HEK293 (cell line): ENCODE results near the gene PLOD2.
A peak's percentile ranks its signal among the peaks of the same experiment; 100 is the strongest.

Source experiments
- CTCF ChIA-PET: fragments of 350-600 bp; formaldehyde crosslinking; extraction: SDS; loops from one replicate; lab custom pipeline; 2021; ENCODE audit warnings: antibody characterized with exemption; lab: Yijun Ruan, JAX
- POLR2A ChIA-PET: fragments of 300-600 bp; formaldehyde crosslinking; extraction: SDS; loops from one replicate; lab custom pipeline; 2020; ENCODE audit warnings: antibody characterized with exemption, inconsistent platforms; lab: Yijun Ruan, JAX
- H3K27ac ChIP-seq: fragments of 200-500 bp; sonication (Bioruptor generic); 2 replicates; pipeline ENCODE4 v1.5.1; 2014; ENCODE audit warnings: low read depth, low read length, control low read depth, inconsistent platforms; ENCODE audit errors: extremely low read depth
- H3K36me3 ChIP-seq, 2 experiments: fragments of 200-500 bp in 1 of 2; sonication (Bioruptor generic) in 1 of 2; 1 replicate in 1 of 2; 2 replicates in 1 of 2; pipeline ENCODE4 v1.5.1; 2014 to 2017; ENCODE audit warnings: inconsistent platforms in 2 of 2, low read length in 2 of 2; ENCODE audit not compliant: control insufficient read depth in 2 of 2, insufficient read depth in 1 of 2
- H3K4me1 ChIP-seq: fragments of 200-500 bp; sonication (Bioruptor generic); 2 replicates; pipeline ENCODE4 v1.5.1; 2014; ENCODE audit warnings: mild to moderate bottlenecking, low read length, inconsistent platforms; ENCODE audit not compliant: control insufficient read depth, insufficient read depth
- H3K4me3 ChIP-seq: 2 replicates; pipeline ENCODE4 v1.5.1; 2011; ENCODE audit warnings: low read depth, mild to moderate bottlenecking, control low read depth, low read length, moderate library complexity
- H3K9me3 ChIP-seq: fragments of 200-500 bp; sonication (Bioruptor generic); 2 replicates; pipeline ENCODE4 v1.5.1; 2014; ENCODE audit warnings: low read depth, low read length, inconsistent platforms; ENCODE audit not compliant: control insufficient read depth, insufficient read depth
- GLIS1 ChIP-seq: fragments of 450-650 bp; formaldehyde crosslinking; IDR thresholded peaks from 2 replicates; pipeline ENCODE4 v1.5.1; 2016; ENCODE audit warnings: missing biosample characterization, missing genetic modification characterization
- MEIS1 ChIP-seq: sonication (generic); formaldehyde crosslinking; IDR thresholded peaks from 2 replicates; pipeline ENCODE4 v1.8.1; 2022; ENCODE audit warnings: missing genetic modification reagents, mild to moderate bottlenecking, borderline replicate concordance
- OSR2 ChIP-seq: fragments of 450-650 bp; formaldehyde crosslinking; IDR thresholded peaks from 2 replicates; pipeline ENCODE4 v1.5.1; 2016; ENCODE audit warnings: missing biosample characterization, missing genetic modification characterization
- PRDM1 ChIP-seq: fragments of 450-650 bp; formaldehyde crosslinking; IDR thresholded peaks from 2 replicates; pipeline ENCODE4; 2016; ENCODE audit warnings: missing biosample characterization, missing genetic modification characterization
- RBAK ChIP-seq: fragments of 450-650 bp; formaldehyde crosslinking; IDR thresholded peaks from 2 replicates; pipeline ENCODE4 v1.5.1; 2016; ENCODE audit warnings: missing biosample characterization, missing genetic modification characterization
- REST ChIP-seq: fragments of 450-650 bp; formaldehyde crosslinking; IDR thresholded peaks from 2 replicates; pipeline ENCODE4 v1.5.1; 2016; ENCODE audit warnings: missing biosample characterization, missing genetic modification characterization
- ZBTB48 ChIP-seq: fragments of 450-650 bp; formaldehyde crosslinking; IDR thresholded peaks from 2 replicates; pipeline ENCODE4 v1.5.1; 2016; ENCODE audit warnings: missing biosample characterization, missing genetic modification characterization
- ZNF10 ChIP-seq: fragments of 450-650 bp; formaldehyde crosslinking; IDR thresholded peaks from 2 replicates; pipeline ENCODE4 v1.5.1; 2017; ENCODE audit warnings: missing biosample characterization, missing genetic modification characterization
- ZNF311 ChIP-seq: fragments of 450-650 bp; formaldehyde crosslinking; IDR thresholded peaks from 2 replicates; pipeline ENCODE4 v1.5.1; 2017; ENCODE audit warnings: missing biosample characterization, missing genetic modification characterization, borderline replicate concordance
- ZNF404 ChIP-seq: fragments of 450-650 bp; formaldehyde crosslinking; IDR thresholded peaks from 2 replicates; pipeline ENCODE4 v1.5.1; 2017; ENCODE audit warnings: missing biosample characterization, missing genetic modification characterization
- ZNF560 ChIP-seq: fragments of 450-650 bp; formaldehyde crosslinking; IDR thresholded peaks from 2 replicates; pipeline ENCODE4 v1.5.1; 2017; ENCODE audit warnings: missing biosample characterization, missing genetic modification characterization, borderline replicate concordance
- ZNF830 ChIP-seq: fragments of 450-650 bp; IDR thresholded peaks from 2 replicates; pipeline ENCODE4 v1.5.0; 2018; ENCODE audit warnings: missing biosample characterization, missing genetic modification characterization, low read depth, mild to moderate bottlenecking, moderate library complexity
- ZSCAN16 ChIP-seq: fragments of 450-650 bp; formaldehyde crosslinking; IDR thresholded peaks from 2 replicates; pipeline ENCODE4 v1.5.1; 2016; ENCODE audit warnings: missing biosample characterization, missing genetic modification characterization
- TF ChIP-seq, protein P1 (sequence below): fragments of 450-650 bp; formaldehyde crosslinking; IDR thresholded peaks from 2 replicates; pipeline ENCODE4 v1.5.1; 2016; ENCODE audit warnings: missing biosample characterization, missing genetic modification characterization
- TF ChIP-seq, protein P2 (sequence below): fragments of 450-650 bp; formaldehyde crosslinking; IDR thresholded peaks from 2 replicates; pipeline ENCODE4 v1.5.1; 2016; ENCODE audit warnings: missing biosample characterization, missing genetic modification characterization, low read depth
- TF ChIP-seq, protein P3 (sequence below): fragments of 450-650 bp; formaldehyde crosslinking; IDR thresholded peaks from 2 replicates; pipeline ENCODE4 v1.5.1; 2017; ENCODE audit warnings: missing biosample characterization, missing genetic modification characterization
- TF ChIP-seq, protein P4 (sequence below): fragments of 450-650 bp; formaldehyde crosslinking; IDR thresholded peaks from 2 replicates; pipeline ENCODE4 v1.5.1; 2016; ENCODE audit warnings: missing biosample characterization, missing genetic modification characterization
- TF ChIP-seq, protein P5 (sequence below): fragments of 450-650 bp; formaldehyde crosslinking; IDR thresholded peaks from 2 replicates; pipeline ENCODE4 v1.5.1; 2016; ENCODE audit warnings: missing biosample characterization, missing genetic modification characterization

PLOD2 gene

GRCh38 chr3:146156666-146157314, 4.2 kb downstream of the PLOD2 start:
- POLR2A ChIA-PET: no interaction called here
- CTCF ChIA-PET: interaction anchor here (0.7 to 2.5 kb wide), 2 partner anchors 31 to 64 kb away, joined by 3 to 7 read pairs; no protein-coding TSS in a partner anchor
- TF ChIP-seq ZBTB48 (tag by site-specific recombination) (no peak), ZNF560 (tag by site-specific recombination) (no peak), PRDM1 (tag by site-specific recombination) (peak; percentile 37), ZNF311 (tag by site-specific recombination) (no peak), ZNF830 (tag by site-specific recombination) (no peak), ZNF404 (tag by site-specific recombination) (no peak), ZSCAN16 (tag by site-specific recombination) (no peak)
- TF ChIP-seq, protein P1, sequence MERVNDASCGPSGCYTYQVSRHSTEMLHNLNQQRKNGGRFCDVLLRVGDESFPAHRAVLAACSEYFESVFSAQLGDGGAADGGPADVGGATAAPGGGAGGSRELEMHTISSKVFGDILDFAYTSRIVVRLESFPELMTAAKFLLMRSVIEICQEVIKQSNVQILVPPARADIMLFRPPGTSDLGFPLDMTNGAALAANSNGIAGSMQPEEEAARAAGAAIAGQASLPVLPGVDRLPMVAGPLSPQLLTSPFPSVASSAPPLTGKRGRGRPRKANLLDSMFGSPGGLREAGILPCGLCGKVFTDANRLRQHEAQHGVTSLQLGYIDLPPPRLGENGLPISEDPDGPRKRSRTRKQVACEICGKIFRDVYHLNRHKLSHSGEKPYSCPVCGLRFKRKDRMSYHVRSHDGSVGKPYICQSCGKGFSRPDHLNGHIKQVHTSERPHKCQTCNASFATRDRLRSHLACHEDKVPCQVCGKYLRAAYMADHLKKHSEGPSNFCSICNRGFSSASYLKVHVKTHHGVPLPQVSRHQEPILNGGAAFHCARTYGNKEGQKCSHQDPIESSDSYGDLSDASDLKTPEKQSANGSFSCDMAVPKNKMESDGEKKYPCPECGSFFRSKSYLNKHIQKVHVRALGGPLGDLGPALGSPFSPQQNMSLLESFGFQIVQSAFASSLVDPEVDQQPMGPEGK (tag by site-specific recombination): no peak
- TF ChIP-seq, protein P2, sequence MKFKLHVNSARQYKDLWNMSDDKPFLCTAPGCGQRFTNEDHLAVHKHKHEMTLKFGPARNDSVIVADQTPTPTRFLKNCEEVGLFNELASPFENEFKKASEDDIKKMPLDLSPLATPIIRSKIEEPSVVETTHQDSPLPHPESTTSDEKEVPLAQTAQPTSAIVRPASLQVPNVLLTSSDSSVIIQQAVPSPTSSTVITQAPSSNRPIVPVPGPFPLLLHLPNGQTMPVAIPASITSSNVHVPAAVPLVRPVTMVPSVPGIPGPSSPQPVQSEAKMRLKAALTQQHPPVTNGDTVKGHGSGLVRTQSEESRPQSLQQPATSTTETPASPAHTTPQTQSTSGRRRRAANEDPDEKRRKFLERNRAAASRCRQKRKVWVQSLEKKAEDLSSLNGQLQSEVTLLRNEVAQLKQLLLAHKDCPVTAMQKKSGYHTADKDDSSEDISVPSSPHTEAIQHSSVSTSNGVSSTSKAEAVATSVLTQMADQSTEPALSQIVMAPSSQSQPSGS: no peak
- TF ChIP-seq, protein P3, sequence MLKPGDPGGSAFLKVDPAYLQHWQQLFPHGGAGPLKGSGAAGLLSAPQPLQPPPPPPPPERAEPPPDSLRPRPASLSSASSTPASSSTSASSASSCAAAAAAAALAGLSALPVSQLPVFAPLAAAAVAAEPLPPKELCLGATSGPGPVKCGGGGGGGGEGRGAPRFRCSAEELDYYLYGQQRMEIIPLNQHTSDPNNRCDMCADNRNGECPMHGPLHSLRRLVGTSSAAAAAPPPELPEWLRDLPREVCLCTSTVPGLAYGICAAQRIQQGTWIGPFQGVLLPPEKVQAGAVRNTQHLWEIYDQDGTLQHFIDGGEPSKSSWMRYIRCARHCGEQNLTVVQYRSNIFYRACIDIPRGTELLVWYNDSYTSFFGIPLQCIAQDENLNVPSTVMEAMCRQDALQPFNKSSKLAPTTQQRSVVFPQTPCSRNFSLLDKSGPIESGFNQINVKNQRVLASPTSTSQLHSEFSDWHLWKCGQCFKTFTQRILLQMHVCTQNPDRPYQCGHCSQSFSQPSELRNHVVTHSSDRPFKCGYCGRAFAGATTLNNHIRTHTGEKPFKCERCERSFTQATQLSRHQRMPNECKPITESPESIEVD: 0 out of 2 replicates have a peak, but pooled peaks have one; percentile 14
- TF ChIP-seq, protein P4, sequence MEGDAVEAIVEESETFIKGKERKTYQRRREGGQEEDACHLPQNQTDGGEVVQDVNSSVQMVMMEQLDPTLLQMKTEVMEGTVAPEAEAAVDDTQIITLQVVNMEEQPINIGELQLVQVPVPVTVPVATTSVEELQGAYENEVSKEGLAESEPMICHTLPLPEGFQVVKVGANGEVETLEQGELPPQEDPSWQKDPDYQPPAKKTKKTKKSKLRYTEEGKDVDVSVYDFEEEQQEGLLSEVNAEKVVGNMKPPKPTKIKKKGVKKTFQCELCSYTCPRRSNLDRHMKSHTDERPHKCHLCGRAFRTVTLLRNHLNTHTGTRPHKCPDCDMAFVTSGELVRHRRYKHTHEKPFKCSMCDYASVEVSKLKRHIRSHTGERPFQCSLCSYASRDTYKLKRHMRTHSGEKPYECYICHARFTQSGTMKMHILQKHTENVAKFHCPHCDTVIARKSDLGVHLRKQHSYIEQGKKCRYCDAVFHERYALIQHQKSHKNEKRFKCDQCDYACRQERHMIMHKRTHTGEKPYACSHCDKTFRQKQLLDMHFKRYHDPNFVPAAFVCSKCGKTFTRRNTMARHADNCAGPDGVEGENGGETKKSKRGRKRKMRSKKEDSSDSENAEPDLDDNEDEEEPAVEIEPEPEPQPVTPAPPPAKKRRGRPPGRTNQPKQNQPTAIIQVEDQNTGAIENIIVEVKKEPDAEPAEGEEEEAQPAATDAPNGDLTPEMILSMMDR (tag by site-specific recombination): no peak
- no peaks in the 10 kb centered on the region; a peak in 1 of 3 replicates for H3K36me3 ChIP-seq
- H3K4me1 ChIP-seq: peaks cover 10% of the 10 kb centered on the region; the same call in 1 of the 2 replicates
- no peaks in the 10 kb centered on the region for H3K9me3 ChIP-seq
- H3K27ac ChIP-seq: peak overlapping the region; percentile 45; the same call in 1 of the 2 replicates
- no peak overlapping the region for H3K4me3 ChIP-seq

GRCh38 chr3:146156095-146156494, 4.9 kb downstream of the PLOD2 start:
- H3K4me1 ChIP-seq: peaks cover 10% of the 10 kb centered on the region; the same call in 1 of the 2 replicates

DNA sequence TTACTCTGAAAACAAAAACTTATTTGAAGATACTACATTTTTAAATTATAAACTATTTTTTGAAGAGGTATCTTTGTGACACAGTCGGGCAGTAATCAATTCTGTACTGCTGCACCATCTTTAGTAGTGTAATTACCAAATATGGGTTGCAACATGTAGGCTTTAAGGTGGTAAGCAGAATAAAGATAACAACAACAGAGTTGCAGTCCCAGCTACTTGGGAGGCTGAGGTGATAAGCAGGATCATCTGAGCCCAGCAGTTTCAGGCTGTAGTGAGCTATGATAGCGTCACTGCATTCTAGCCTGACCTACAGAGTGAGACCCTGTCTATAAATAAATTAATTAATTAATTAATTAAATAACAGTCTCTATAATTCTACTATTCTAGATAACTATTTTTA, 6.0 kb downstream of the PLOD2 start:
- H3K4me3 ChIP-seq: no peak overlapping the region
- ChIA-PET CTCF (interaction anchor here (0.5 to 0.7 kb wide), 3 partner anchors 29 to 421 kb away, joined by 3 to 6 read pairs (median 3); no protein-coding TSS in a partner anchor), POLR2A (interaction anchor here (0.7 kb wide), 1 partner anchor 91 kb away, joined by 4 read pairs; no protein-coding TSS in a partner anchor)
- H3K4me1 ChIP-seq: peaks cover 11% of the 10 kb centered on the region; the same call in 1 of the 2 replicates
- no peaks in the 10 kb centered on the region for H3K9me3 ChIP-seq
- no peak overlapping the region for H3K27ac ChIP-seq
- H3K36me3 ChIP-seq: peaks cover 0 to 5% of the 10 kb centered on the region in 2 experiments; a peak in 2 of 3 replicates
- TF ChIP-seq OSR2 (tag by site-specific recombination) (0 out of 2 replicates have a peak, but pooled peaks have one; percentile 26), GLIS1 (tag by site-specific recombination) (peak; percentile 18; the same call in 1 of the 2 replicates), RBAK (tag by site-specific recombination) (no peak), REST (tag by site-specific recombination) (no peak), ZNF10 (tag by site-specific recombination) (no peak)
- TF ChIP-seq, protein P5, sequence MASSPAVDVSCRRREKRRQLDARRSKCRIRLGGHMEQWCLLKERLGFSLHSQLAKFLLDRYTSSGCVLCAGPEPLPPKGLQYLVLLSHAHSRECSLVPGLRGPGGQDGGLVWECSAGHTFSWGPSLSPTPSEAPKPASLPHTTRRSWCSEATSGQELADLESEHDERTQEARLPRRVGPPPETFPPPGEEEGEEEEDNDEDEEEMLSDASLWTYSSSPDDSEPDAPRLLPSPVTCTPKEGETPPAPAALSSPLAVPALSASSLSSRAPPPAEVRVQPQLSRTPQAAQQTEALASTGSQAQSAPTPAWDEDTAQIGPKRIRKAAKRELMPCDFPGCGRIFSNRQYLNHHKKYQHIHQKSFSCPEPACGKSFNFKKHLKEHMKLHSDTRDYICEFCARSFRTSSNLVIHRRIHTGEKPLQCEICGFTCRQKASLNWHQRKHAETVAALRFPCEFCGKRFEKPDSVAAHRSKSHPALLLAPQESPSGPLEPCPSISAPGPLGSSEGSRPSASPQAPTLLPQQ (tag by site-specific recombination): no peak

More at GRCh38 chr3:146156095-146156494, 4.9 kb downstream of the PLOD2 start:
- H3K36me3 ChIP-seq: peaks cover 0 to 5% of the 10 kb centered on the region in 2 experiments; a peak in 2 of 3 replicates
- CTCF ChIA-PET: no interaction called here
- no peaks in the 10 kb centered on the region for H3K9me3 ChIP-seq
- POLR2A ChIA-PET: no interaction called here
- H3K27ac ChIP-seq: peak overlapping the region; percentile 45
- no peak overlapping the region for H3K4me3 ChIP-seq
- TF ChIP-seq OSR2 (tag by site-specific recombination) (0 out of 2 replicates have a peak, but pooled peaks have one; percentile 41), MEIS1 (no peak)
